Loucy (cell line): ENCODE measurements around the gene ST3GAL2.

Source experiments
- H2AFZ ChIP-seq: fragments of 200-600 bp; sonication (generic); 2 replicates; pipeline ENCODE4 v1.6.0; 2016; ENCODE audit warnings: antibody characterized with exemption, mild to moderate bottlenecking, low read length, moderate library complexity
- H3F3A ChIP-seq: fragments of 200-600 bp; 2 replicates; pipeline ENCODE4 v1.6.0; 2016; ENCODE audit warnings: antibody characterized with exemption, low read depth, mild to moderate bottlenecking
- H3K27me3 ChIP-seq: fragments of 200-600 bp; sonication (generic); 2 replicates; pipeline ENCODE4 v1.6.1; 2014; ENCODE audit warnings: low read length, mild to moderate bottlenecking; ENCODE audit not compliant: insufficient read depth, poor library complexity, severe bottlenecking
- H3K36me3 ChIP-seq: fragments of 200-600 bp; sonication (generic); 2 replicates; pipeline ENCODE4 v1.6.1; 2016; ENCODE audit warnings: low read length; ENCODE audit not compliant: insufficient read depth
- H3K4me1 ChIP-seq: fragments of 200-600 bp; sonication (generic); 2 replicates; pipeline ENCODE4 v1.5.1; 2014; ENCODE audit warnings: low read length, mild to moderate bottlenecking; ENCODE audit not compliant: insufficient read depth, poor library complexity, severe bottlenecking
- H3K4me2 ChIP-seq: fragments of 200-600 bp; sonication (generic); 2 replicates; pipeline ENCODE4 v1.6.0; 2014; ENCODE audit warnings: antibody characterized with exemption, low read length, low read depth, mild to moderate bottlenecking; ENCODE audit not compliant: poor library complexity, severe bottlenecking
- H3K4me3 ChIP-seq: fragments of 200-600 bp; sonication (generic); 2 replicates; pipeline ENCODE4 v1.5.1; 2014; ENCODE audit warnings: low read length, mild to moderate bottlenecking, mixed read lengths; ENCODE audit not compliant: poor library complexity, severe bottlenecking
- H3K79me2 ChIP-seq: fragments of 200-600 bp; sonication (generic); 2 replicates; pipeline ENCODE4 v1.6.1; 2014; ENCODE audit warnings: low read length; ENCODE audit not compliant: insufficient read depth
- H3K9ac ChIP-seq: fragments of 200-600 bp; sonication (generic); 2 replicates; pipeline ENCODE4 v1.6.0; 2014; ENCODE audit warnings: mild to moderate bottlenecking, low read depth, low read length, moderate library complexity; ENCODE audit not compliant: poor library complexity, severe bottlenecking
- H3K9me2 ChIP-seq: fragments of 200-600 bp; sonication (generic); replicated peaks from 2 replicates; pipeline ENCODE4 v1.6.1; 2016; ENCODE audit warnings: low read depth, low read length, mixed read lengths
- H3K9me3 ChIP-seq: fragments of 200-600 bp; sonication (generic); 2 replicates; pipeline ENCODE4 v1.6.1; 2014; ENCODE audit warnings: mild to moderate bottlenecking, antibody characterized with exemption, low read length, low read depth; ENCODE audit not compliant: insufficient read depth
- H4K20me1 ChIP-seq: fragments of 200-600 bp; sonication (generic); 2 replicates; pipeline ENCODE4 v1.6.0; 2014; ENCODE audit warnings: antibody characterized with exemption, low read length, mild to moderate bottlenecking; ENCODE audit not compliant: insufficient read depth, poor library complexity, severe bottlenecking
- EZH2phosphoT487 ChIP-seq: fragments of 200-600 bp; IDR thresholded peaks from 2 replicates; pipeline ENCODE4 v1.6.1; 2018; ENCODE audit warnings: antibody characterized with exemption, mild to moderate bottlenecking, moderate library complexity, borderline replicate concordance
- TF ChIP-seq, protein P1 (sequence below): fragments of 200-600 bp; sonication (generic); conservative IDR thresholded peaks from 2 replicates; pipeline ENCODE4 v1.5.1; 2014; ENCODE audit warnings: mild to moderate bottlenecking, antibody characterized with exemption, low read length

The ST3GAL2 gene

DNA sequence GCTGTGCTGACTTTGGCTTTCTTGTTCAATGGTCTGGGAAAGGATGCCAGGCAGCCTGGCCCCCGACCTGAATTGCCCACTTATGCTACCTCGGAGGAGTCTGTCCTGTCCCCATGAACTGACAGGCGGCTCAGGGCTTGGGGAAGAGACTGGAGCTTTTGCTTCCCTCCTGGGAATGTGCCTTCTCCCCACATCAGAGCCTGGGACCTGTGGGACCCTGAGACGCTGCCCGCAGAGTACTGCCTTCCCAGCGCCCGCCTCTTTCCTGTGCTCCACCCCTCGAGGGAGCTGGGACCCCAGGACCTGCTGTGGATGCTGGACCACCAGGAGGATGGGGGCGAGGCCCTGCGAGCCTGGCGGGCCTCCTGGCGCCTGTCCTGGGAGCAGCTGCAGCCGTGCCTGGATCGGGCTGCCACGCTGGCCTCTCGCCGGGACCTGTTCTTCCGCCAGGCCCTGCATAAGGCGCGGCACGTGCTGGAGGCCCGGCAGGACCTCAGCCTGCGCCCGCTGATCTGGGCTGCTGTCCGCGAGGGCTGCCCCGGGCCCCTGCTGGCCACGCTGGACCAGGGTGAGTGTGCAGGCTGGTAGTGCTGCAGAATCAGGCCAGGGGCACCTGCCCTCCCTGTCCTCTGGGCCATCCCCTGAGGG lies 34.0 kb upstream of the ST3GAL2 start:
- H3K9ac ChIP-seq: no peak overlapping the region
- H3K27me3 ChIP-seq: no peaks in the 10 kb centered on the region

DNA sequence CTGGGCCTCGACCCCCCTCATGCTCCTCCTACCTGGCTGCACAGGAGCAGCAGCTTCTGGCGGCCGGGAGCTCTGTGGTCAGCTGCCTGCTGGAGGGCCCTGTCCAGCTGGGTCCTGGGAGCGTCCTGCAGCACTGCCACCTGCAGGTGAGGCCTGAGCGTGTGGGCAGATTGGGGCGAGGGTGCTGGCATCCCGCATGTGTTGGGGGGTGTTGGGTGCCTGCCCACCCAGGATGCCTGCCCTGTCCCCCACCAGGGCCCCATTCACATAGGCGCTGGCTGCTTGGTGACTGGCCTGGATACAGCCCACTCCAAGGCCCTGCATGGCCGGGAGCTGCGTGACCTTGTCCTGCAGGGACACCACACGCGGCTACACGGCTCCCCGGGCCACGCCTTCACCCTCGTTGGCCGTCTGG lies 32.0 kb upstream of the ST3GAL2 start:
- Histone ChIP-seq H2AFZ (no peak overlapping the region), H3K27me3 (no peaks in the 10 kb centered on the region), H3K9me2 (no peaks in the 10 kb centered on the region), H3K9me3 (no peaks in the 10 kb centered on the region), H3K4me2 (no peak overlapping the region), H4K20me1 (no peaks in the 10 kb centered on the region), H3K36me3 (no peaks in the 10 kb centered on the region), H3K4me3 (no peak overlapping the region), H3F3A (no peaks in the 10 kb centered on the region), H3K4me1 (no peaks in the 10 kb centered on the region), H3K9ac (no peak overlapping the region), H3K79me2 (no peaks in the 10 kb centered on the region)
- no peak for TF ChIP-seq EZH2phosphoT487
- TF ChIP-seq, protein P1, sequence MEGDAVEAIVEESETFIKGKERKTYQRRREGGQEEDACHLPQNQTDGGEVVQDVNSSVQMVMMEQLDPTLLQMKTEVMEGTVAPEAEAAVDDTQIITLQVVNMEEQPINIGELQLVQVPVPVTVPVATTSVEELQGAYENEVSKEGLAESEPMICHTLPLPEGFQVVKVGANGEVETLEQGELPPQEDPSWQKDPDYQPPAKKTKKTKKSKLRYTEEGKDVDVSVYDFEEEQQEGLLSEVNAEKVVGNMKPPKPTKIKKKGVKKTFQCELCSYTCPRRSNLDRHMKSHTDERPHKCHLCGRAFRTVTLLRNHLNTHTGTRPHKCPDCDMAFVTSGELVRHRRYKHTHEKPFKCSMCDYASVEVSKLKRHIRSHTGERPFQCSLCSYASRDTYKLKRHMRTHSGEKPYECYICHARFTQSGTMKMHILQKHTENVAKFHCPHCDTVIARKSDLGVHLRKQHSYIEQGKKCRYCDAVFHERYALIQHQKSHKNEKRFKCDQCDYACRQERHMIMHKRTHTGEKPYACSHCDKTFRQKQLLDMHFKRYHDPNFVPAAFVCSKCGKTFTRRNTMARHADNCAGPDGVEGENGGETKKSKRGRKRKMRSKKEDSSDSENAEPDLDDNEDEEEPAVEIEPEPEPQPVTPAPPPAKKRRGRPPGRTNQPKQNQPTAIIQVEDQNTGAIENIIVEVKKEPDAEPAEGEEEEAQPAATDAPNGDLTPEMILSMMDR: peak; percentile 48

More for the DNA sequence above, 34.0 kb upstream of the ST3GAL2 start:
- Histone ChIP-seq H3K79me2 (no peaks in the 10 kb centered on the region), H3F3A (no peaks in the 10 kb centered on the region), H4K20me1 (no peaks in the 10 kb centered on the region), H3K4me3 (no peak overlapping the region), H3K9me3 (no peaks in the 10 kb centered on the region), H3K4me2 (no peak overlapping the region), H3K36me3 (no peaks in the 10 kb centered on the region), H2AFZ (no peak overlapping the region), H3K4me1 (no peaks in the 10 kb centered on the region), H3K9me2 (no peaks in the 10 kb centered on the region)
- TF ChIP-seq EZH2phosphoT487: no peak
- TF ChIP-seq, protein P1: no peak

DNA sequence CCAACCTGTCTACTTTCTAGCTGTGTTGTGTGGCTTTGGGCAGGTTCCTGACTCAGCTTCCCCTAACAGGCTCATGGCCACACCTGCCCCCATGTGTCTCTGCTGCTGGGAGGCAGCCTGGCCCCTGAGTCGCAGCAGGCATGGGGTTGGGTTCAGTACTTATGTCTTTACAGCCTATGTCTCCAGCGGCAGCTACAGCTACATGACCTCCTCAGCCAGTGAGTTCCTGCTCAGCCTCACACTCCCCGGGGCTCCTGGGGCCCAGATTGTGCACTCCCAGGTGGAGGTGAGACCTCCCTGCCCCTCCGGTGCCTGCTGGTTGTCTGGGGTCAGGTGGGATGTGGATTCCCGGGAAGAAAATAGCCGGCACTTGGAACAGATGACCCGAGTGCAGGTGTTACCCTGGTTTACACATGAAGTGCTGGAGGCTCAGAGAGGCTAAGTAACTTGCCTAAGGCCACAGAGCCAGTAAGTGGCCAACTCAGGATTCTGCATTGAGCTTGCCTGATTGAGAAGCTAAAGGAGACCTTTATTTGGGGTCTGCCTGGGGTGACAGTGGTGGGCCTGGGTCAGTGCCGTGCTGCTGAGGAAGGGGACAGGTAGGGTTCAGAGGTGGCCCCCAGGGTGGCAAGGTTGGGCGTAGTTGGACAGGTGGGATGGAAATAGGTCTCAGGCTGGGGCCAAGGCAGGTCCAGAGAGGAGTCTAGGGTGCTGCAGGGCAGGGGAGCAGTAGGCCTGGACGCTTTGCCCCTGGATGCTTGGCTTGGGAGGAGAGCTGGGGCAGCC lies 31.4 kb upstream of the ST3GAL2 start:
- Histone ChIP-seq H3K9ac (no peak overlapping the region), H4K20me1 (no peaks in the 10 kb centered on the region), H3K4me2 (no peak overlapping the region), H3K4me1 (no peaks in the 10 kb centered on the region), H3F3A (no peaks in the 10 kb centered on the region), H3K36me3 (no peaks in the 10 kb centered on the region), H3K9me3 (no peaks in the 10 kb centered on the region), H3K27me3 (no peaks in the 10 kb centered on the region), H3K4me3 (no peak overlapping the region), H2AFZ (no peak overlapping the region), H3K79me2 (no peaks in the 10 kb centered on the region), H3K9me2 (no peaks in the 10 kb centered on the region)
- TF ChIP-seq, protein P1: no peak
- TF ChIP-seq EZH2phosphoT487: no peak
